HCT116 (cell line): ENCODE measurements around the gene PPP1R37. TPM values are rescaled to one million over a fixed set of nuclear protein-coding genes. Genes with fewer than 3 reads are reported as not detected.

ENCODE experiments used
- ATAC-seq: fragments of 200-7000 bp; cut with Tn5 transposase; 2 replicates; pipeline ENCODE4 v1.9.1; 2020; ENCODE audit warnings: mild to moderate bottlenecking, moderate library complexity
- BruUV-seq: library from RNA; stranded (reverse); fragments of 400-500 nt; replicated peaks from 2 replicates; lab custom pipeline; 2021; lab: Mats Ljungman, UMichigan
- CTCF ChIA-PET: fragments of 300-600 bp; sonication (Branson Sonifier 250); formaldehyde crosslinking; loops from one replicate; lab custom pipeline; 2021; ENCODE audit warnings: antibody characterized with exemption; lab: Charles Lee
- POLR2A ChIA-PET: fragments of 300-600, 350-600 bp; sonication (Branson Sonifier 250); formaldehyde crosslinking; loops from one replicate; lab custom pipeline; 2021; ENCODE audit warnings: antibody characterized with exemption; lab: Charles Lee
- RAD21 ChIA-PET, 2 experiments: fragments of 300-600 bp; sonication (Branson Sonifier 250); formaldehyde crosslinking; loops; one replicate each; lab custom pipeline; 2023; ENCODE audit warnings: low total read pairs in 2 of 2; ENCODE audit not compliant: uncharacterized antibody in 2 of 2, unreplicated experiment in 2 of 2, low non-redundant PET in 1 of 2; lab: Charles Lee
- DNase-seq: peaks from one replicate; pipeline ENCODE4 v3.0.0-alpha.2; 2010; ENCODE audit warnings: low read depth, low spot score
- H2AFZ ChIP-seq: fragments of 200-600 bp; shearing (Covaris generic), sonication (generic); 2 replicates; pipeline ENCODE4 v1.6.1; 2017; ENCODE audit warnings: low read depth, mixed run types, mixed read lengths, antibody characterized with exemption, low read length; ENCODE audit not compliant: poor library complexity, severe bottlenecking
- H3K27ac ChIP-seq: 2 replicates; pipeline ENCODE4 v1.5.1; 2012; ENCODE audit warnings: low read depth, low read length
- H3K27me3 ChIP-seq: fragments of 200-600 bp; sonication (generic); 2 replicates; pipeline ENCODE4 v1.6.1; 2016; ENCODE audit warnings: mixed run types, low read length, mixed read lengths; ENCODE audit not compliant: insufficient read depth
- H3K36me3 ChIP-seq, 2 experiments: fragments of 200-500 bp in 1 of 2; fragments of 200-600 bp in 1 of 2; sonication (Bioruptor generic) in 1 of 2; sonication (generic) in 1 of 2; 2 replicates each; pipeline versions ENCODE4 v1.5.1 to v1.6.1; 2014 to 2016; ENCODE audit warnings: low read length in 2 of 2, inconsistent platforms in 1 of 2, mixed read lengths in 1 of 2, mixed run types in 1 of 2; ENCODE audit not compliant: insufficient read depth in 2 of 2, control insufficient read depth in 1 of 2
- H3K4me1 ChIP-seq, 2 experiments: fragments of 200-600 bp in 1 of 2; sonication (generic) in 1 of 2; 2 replicates each; pipeline versions ENCODE4 v1.5.1 to v1.6.1; 2012 to 2017; ENCODE audit warnings: low read length in 2 of 2, inconsistent platforms in 1 of 2, mild to moderate bottlenecking in 1 of 2, mixed read lengths in 1 of 2, mixed run types in 1 of 2, moderate library complexity in 1 of 2; ENCODE audit not compliant: insufficient read depth in 2 of 2, control insufficient read depth in 1 of 2
- H3K4me2 ChIP-seq: fragments of 200-600 bp; sonication (generic); 2 replicates; pipeline ENCODE4 v1.6.1; 2017; ENCODE audit warnings: mixed run types, low read length, mixed read lengths
- H3K4me3 ChIP-seq, 2 experiments: fragments of 200-600 bp in 1 of 2; sonication (generic) in 1 of 2; replicated peaks in 1 of 2; 2 replicates each; pipeline ENCODE4 v1.5.1; 2011 to 2016; ENCODE audit warnings: low read length in 2 of 2, control low read depth in 1 of 2, low read depth in 1 of 2, mild to moderate bottlenecking in 1 of 2, mixed read lengths in 1 of 2, mixed run types in 1 of 2
- H3K79me2 ChIP-seq: fragments of 200-600 bp; sonication (generic); 2 replicates; pipeline ENCODE4 v1.6.1; 2017; ENCODE audit warnings: mild to moderate bottlenecking, mixed run types, low read length, moderate library complexity, mixed read lengths; ENCODE audit not compliant: insufficient read depth
- H3K9ac ChIP-seq: fragments of 200-600 bp; sonication (generic); 2 replicates; pipeline ENCODE4 v1.6.1; 2016; ENCODE audit warnings: low read length, mixed read lengths
- H3K9me2 ChIP-seq: fragments of 200-600 bp; sonication (generic), shearing (Covaris generic); 2 replicates; pipeline ENCODE4 v1.6.1; 2017; ENCODE audit warnings: mixed run types, mild to moderate bottlenecking, moderate library complexity; ENCODE audit not compliant: insufficient read depth
- H3K9me3 ChIP-seq, 2 experiments: fragments of 200-500 bp in 1 of 2; fragments of 200-600 bp in 1 of 2; sonication (Bioruptor generic) in 1 of 2; sonication (generic) in 1 of 2; 2 replicates each; pipeline ENCODE4 v1.6.1; 2014 to 2017; ENCODE audit warnings: low read length in 2 of 2, mixed read lengths in 2 of 2, inconsistent platforms in 1 of 2, low read depth in 1 of 2, mild to moderate bottlenecking in 1 of 2, mixed run types in 1 of 2, moderate library complexity in 1 of 2; ENCODE audit not compliant: control insufficient read depth in 1 of 2, insufficient read depth in 1 of 2
- H4K20me1 ChIP-seq: fragments of 200-600 bp; sonication (generic), shearing (Covaris generic); 2 replicates; pipeline ENCODE4 v1.6.1; 2017; ENCODE audit warnings: mixed run types, mild to moderate bottlenecking, moderate library complexity; ENCODE audit not compliant: insufficient read depth
- CEBPB ChIP-seq: IDR thresholded peaks from 2 replicates; pipeline ENCODE4 v1.6.1; 2012; ENCODE audit warnings: low read depth
- JUND ChIP-seq: IDR thresholded peaks from 2 replicates; pipeline ENCODE4 v1.6.1; 2012
- POLR2A ChIP-seq: IDR thresholded peaks from 2 replicates; pipeline ENCODE4 v1.7.0; 2011; ENCODE audit warnings: borderline replicate concordance; ENCODE audit not compliant: insufficient read depth, insufficient read length; ENCODE audit errors: extremely low read depth
- RAD21 ChIP-seq: IDR thresholded peaks from 2 replicates; pipeline ENCODE4 v1.6.1; 2012; ENCODE audit warnings: low read depth, mild to moderate bottlenecking
- REST ChIP-seq: IDR thresholded peaks from 2 replicates; pipeline ENCODE4 v1.6.1; 2012; ENCODE audit warnings: low read depth
- SP1 ChIP-seq: IDR thresholded peaks from 2 replicates; pipeline ENCODE4 v1.6.1; 2012; ENCODE audit warnings: low read depth
- TCF7L2 ChIP-seq: IDR thresholded peaks from 2 replicates; pipeline ENCODE4 v1.7.0; 2011; ENCODE audit warnings: borderline replicate concordance, inconsistent platforms; ENCODE audit not compliant: insufficient read depth, insufficient read length; ENCODE audit errors: extremely low read depth
- intact Hi-C: fragments of 100-400 bp; cut with micrococcal nuclease; formaldehyde crosslinking; loops from 2 replicates; pipeline ENCODE4 v1.10.0; 2022
- total RNA-seq: library from RNA; stranded (reverse); gene quantifications from one replicate; pipeline ENCODE4 v1.2.1, GENCODE V29; 2021; ENCODE audit not compliant: unreplicated experiment

PPP1R37 gene
- total RNA-seq, 1 experiment from 2014 or later, result 32.7 TPM

GRCh38 chr19:45103156-45103507 lies 10.2 kb downstream of the PPP1R37 start (continued):
- TF ChIP-seq RAD21, result no peak
- TF ChIP-seq CEBPB, result no peak
- TF ChIP-seq TCF7L2, result no peak
- TF ChIP-seq JUND, result no peak
- no peak for TF ChIP-seq REST
- TF ChIP-seq SP1, result no peak
- TF ChIP-seq, all 23 proteins: peak for 0

DNA sequence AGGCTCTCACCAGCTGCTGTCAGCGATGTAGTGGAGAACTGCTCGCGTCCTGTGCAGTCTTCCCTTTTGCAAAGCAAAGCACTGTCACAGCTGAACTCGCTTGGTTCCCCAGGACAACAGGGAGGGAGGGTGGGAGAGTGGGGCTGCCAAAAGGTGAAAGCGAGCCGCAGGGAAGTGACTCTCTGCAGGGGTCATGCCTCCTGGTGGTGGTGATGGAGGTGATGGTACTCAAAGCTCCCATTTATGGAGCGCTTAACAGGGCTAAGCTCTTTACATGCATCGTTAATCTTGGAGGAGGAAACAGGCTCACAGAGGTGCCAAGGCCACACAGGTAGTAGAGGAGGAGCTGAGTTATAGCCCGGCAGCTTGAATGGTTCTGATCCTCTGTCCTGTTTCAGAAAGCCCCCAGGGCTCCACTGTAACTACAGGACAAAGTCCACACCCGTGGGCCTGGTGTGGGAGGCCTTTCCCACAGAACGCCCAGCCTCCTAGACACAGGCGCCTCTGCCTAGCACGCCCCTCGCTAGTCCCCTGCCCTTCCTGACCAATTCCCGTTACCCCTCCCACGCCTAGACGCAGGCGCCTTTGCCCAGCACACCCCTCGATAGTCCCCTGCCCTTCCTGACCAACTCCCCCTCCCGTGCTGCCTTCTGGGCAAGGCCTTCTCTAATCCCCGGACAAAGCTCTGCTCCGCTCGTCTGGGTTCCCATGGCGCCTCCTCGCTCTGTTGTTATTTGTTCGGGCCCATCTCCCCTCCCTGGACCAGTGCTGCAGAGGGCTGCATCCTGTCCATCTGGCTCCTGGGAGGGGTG lies 10.7 kb downstream of the PPP1R37 start:
- no peak overlapping the region for H2AFZ ChIP-seq
- ChIA-PET RAD21 (no interaction called here), POLR2A (no interaction called here), CTCF (no interaction called here)
- H3K9me3 ChIP-seq, result no peaks in the 10 kb centered on the region
- TF ChIP-seq SP1 (no peak), POLR2A (no peak), REST (no peak)
- H3K9ac ChIP-seq, result no peak overlapping the region
- intact Hi-C loops, result no loop called here
- BruUV-seq, result no TSS peak
- no peaks in the 10 kb centered on the region for H3K36me3 ChIP-seq
- no peaks in the 10 kb centered on the region for H4K20me1 ChIP-seq
- H3K27ac ChIP-seq, result no peak overlapping the region
- H3K9me2 ChIP-seq, result no peaks in the 10 kb centered on the region
- H3K79me2 ChIP-seq, result peaks cover 90% of the 10 kb centered on the region
- no peak overlapping the region for H3K4me2 ChIP-seq
- DNase-seq (no peak), ATAC-seq (no peak)
- no peaks in the 10 kb centered on the region for H3K27me3 ChIP-seq
- H3K4me1 ChIP-seq, result no peaks in the 10 kb centered on the region; a peak in 1 of 4 replicates
- no peak overlapping the region for H3K4me3 ChIP-seq
